Fibroblast of skin of abdomen (primary cell): ENCODE measurements around the gene TMEM187.
A peak's percentile ranks its signal among the peaks of the same experiment; 100 is the strongest.
"Not testable (repeated sequence)": the region's sequence is repeated elsewhere in the genome, so short reads cannot be mapped to it uniquely, and the experiment has no call there.

Experiments
- DNase-seq: peaks from one replicate; pipeline ENCODE4 v3.0.0-alpha.2; 2013

The TMEM187 gene

GRCh38 chrX:153971450-153972367, 845 bp upstream of the TMEM187 start, which contains the start of gene HCFC1:
Gene HCFC1, minus strand, starts transcription at chrX:153971818. Its CDS starts 978 bp downstream, at chrX:153970840.
- DNase-seq: peak; percentile 93

- no peak for DNase-seq
Measured at GRCh38 chrX:153973127-153974002, 811 bp downstream of the TMEM187 start.

GRCh38 chrX:153974003-153974725, 1.6 kb downstream of the TMEM187 start:
- no peak for DNase-seq

- no peak for DNase-seq
Measured at GRCh38 chrX:153974726-153975286, 2.3 kb downstream of the TMEM187 start.

- DNase-seq: not testable (repeated sequence)
Measured at GRCh38 chrX:153980394-153980793, 7.8 kb downstream of the TMEM187 start.

GRCh38 chrX:153981231-153981630, 8.7 kb downstream of the TMEM187 start:
- no peak for DNase-seq

- no peak for DNase-seq
Measured at GRCh38 chrX:153981771-153982533, 9.4 kb downstream of the TMEM187 start.

GRCh38 chrX:153983321-153983801, 10.8 kb downstream of the TMEM187 start:
- DNase-seq: no peak

- no peak for DNase-seq
Measured at GRCh38 chrX:153984351-153985178, 12.0 kb downstream of the TMEM187 start.

- DNase-seq: no peak
Measured at GRCh38 chrX:153988493-153988892, 15.9 kb downstream of the TMEM187 start.

- no peak for DNase-seq
Measured at GRCh38 chrX:153989973-153990655, 17.6 kb downstream of the TMEM187 start.

GRCh38 chrX:153991013-153991580, 18.5 kb downstream of the TMEM187 start:
- no peak for DNase-seq

- no peak for DNase-seq
Measured at GRCh38 chrX:153992180-153992579, 19.6 kb downstream of the TMEM187 start.

- no peak for DNase-seq
Measured at GRCh38 chrX:153993079-153993478, 20.5 kb downstream of the TMEM187 start.

- DNase-seq: no peak
Measured at GRCh38 chrX:153993978-153994377, 21.4 kb downstream of the TMEM187 start.

- DNase-seq: not testable (repeated sequence)
Measured at GRCh38 chrX:153994398-153994797, 21.8 kb downstream of the TMEM187 start.

GRCh38 chrX:153995504-153995903, 22.9 kb downstream of the TMEM187 start:
- no peak for DNase-seq

GRCh38 chrX:153999359-154000037, 26.9 kb downstream of the TMEM187 start:
- no peak for DNase-seq

GRCh38 chrX:154000051-154000450, 27.5 kb downstream of the TMEM187 start:
- no peak for DNase-seq
